Caco-2 (cell line): ENCODE data around the gene PAWR. TPM values are rescaled to one million over a fixed set of nuclear protein-coding genes. Genes with fewer than 3 reads are reported as not detected.

Source experiments
- BruUV-seq: library from RNA; stranded (reverse); fragments of 400-500 nt; replicated peaks from 2 replicates; lab custom pipeline; 2021; lab: Mats Ljungman, UMichigan
- CTCF ChIA-PET: fragments of 300-600 bp; sonication (Branson Sonifier 250); formaldehyde crosslinking; loops from one replicate; lab custom pipeline; 2022; ENCODE audit warnings: antibody characterized with exemption; lab: Charles Lee
- POLR2A ChIA-PET: fragments of 300-600 bp; sonication (Branson Sonifier 250); formaldehyde crosslinking; loops from one replicate; lab custom pipeline; 2022; ENCODE audit warnings: antibody characterized with exemption; lab: Charles Lee
- DNase-seq, 2 experiments: peaks; one replicate each; pipeline versions ENCODE4 v3.0.0 to v3.0.0-alpha.2; 2020 to 2022
- H3K27me3 ChIP-seq: replicated peaks from 2 replicates; pipeline ENCODE4 v1.6.0; 2011; ENCODE audit warnings: low read length; ENCODE audit not compliant: control insufficient read depth, insufficient read depth
- H3K36me3 ChIP-seq: 2 replicates; pipeline ENCODE4 v1.5.1; 2011; ENCODE audit warnings: low read length; ENCODE audit not compliant: control insufficient read depth, insufficient read depth
- H3K4me1 ChIP-seq: fragments of 250-450 bp; sonication (Bioruptor Pico); 2 replicates; pipeline ENCODE4 v1.5.1; 2020; ENCODE audit warnings: mild to moderate bottlenecking
- H3K4me3 ChIP-seq: 2 replicates; pipeline ENCODE4 v1.5.1; 2011; ENCODE audit warnings: low read depth, mild to moderate bottlenecking, control low read depth, low read length
- H3K9me3 ChIP-seq: fragments of 250-450 bp; sonication (Bioruptor Pico); 2 replicates; pipeline ENCODE4 v1.5.1; 2020; ENCODE audit warnings: mild to moderate bottlenecking, moderate library complexity
- H3K27ac Mint-ChIP-seq: one replicate; pipeline ENCODE4 v1.8.0; 2022; ENCODE audit warnings: mixed read lengths; ENCODE audit not compliant: unreplicated experiment
- H3K27me3 Mint-ChIP-seq: one replicate; pipeline ENCODE4 v1.8.0; 2022; ENCODE audit warnings: mixed read lengths; ENCODE audit not compliant: insufficient read depth, unreplicated experiment
- H3K36me3 Mint-ChIP-seq: one replicate; pipeline ENCODE4 v1.8.0; 2022; ENCODE audit warnings: mild to moderate bottlenecking, mixed read lengths; ENCODE audit not compliant: insufficient read depth, unreplicated experiment
- H3K4me1 Mint-ChIP-seq: one replicate; pipeline ENCODE4 v1.8.0; 2022; ENCODE audit warnings: low read depth, mixed read lengths; ENCODE audit not compliant: unreplicated experiment
- H3K4me3 Mint-ChIP-seq: one replicate; pipeline ENCODE4 v1.8.0; 2022; ENCODE audit warnings: mild to moderate bottlenecking, moderate library complexity, mixed read lengths; ENCODE audit not compliant: unreplicated experiment
- H3K9me3 Mint-ChIP-seq: one replicate; pipeline ENCODE4 v1.8.0; 2022; ENCODE audit warnings: mixed read lengths; ENCODE audit not compliant: unreplicated experiment
- intact Hi-C: fragments of 100-400 bp; cut with micrococcal nuclease; formaldehyde crosslinking; loops from one replicate; pipeline ENCODE4 v1.10.0; 2022; ENCODE audit not compliant: unreplicated experiment
- total RNA-seq: library from RNA; stranded (reverse); gene quantifications from 2 replicates; pipeline ENCODE4 v1.2.3, GENCODE V29; 2022
- TF ChIP-seq, protein P1 (sequence below), 2 experiments: fragments of 200-600 bp in 1 of 2; IDR thresholded peaks; 1 replicate in 1 of 2; 2 replicates in 1 of 2; pipeline versions ENCODE4 v1.5.1 to v1.8.0; 2011 to 2022; ENCODE audit warnings: antibody characterized with exemption in 1 of 2, control low read depth in 1 of 2, inconsistent platforms in 1 of 2, low read depth in 1 of 2, low read length in 1 of 2, mild to moderate bottlenecking in 1 of 2, moderate library complexity in 1 of 2; ENCODE audit not compliant: insufficient read depth in 1 of 2, severe bottlenecking in 1 of 2, unreplicated experiment in 1 of 2

Gene PAWR
- total RNA-seq, 1 experiment from 2014 or later = 157 TPM

DNA sequence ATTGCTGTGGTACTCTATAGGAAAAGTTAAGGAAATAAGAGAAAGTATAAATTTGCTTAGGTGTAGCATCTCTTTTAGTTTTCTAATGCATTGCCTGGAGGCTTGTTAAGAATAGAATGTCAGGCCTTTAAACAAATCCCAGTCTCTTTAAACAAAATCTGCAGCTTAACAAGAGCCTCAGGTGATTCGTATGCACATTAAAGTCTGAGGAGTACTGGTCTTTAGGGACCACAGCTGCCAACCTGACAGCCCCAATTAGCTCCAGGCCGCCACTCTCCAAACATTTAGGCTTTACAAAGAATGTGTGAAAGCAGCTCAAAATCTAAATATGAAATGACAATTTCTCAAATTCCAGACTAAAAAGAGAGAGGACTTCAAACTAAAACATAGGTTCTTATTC is 35.7 kb downstream of the PAWR start:
- TF ChIP-seq, protein P1, sequence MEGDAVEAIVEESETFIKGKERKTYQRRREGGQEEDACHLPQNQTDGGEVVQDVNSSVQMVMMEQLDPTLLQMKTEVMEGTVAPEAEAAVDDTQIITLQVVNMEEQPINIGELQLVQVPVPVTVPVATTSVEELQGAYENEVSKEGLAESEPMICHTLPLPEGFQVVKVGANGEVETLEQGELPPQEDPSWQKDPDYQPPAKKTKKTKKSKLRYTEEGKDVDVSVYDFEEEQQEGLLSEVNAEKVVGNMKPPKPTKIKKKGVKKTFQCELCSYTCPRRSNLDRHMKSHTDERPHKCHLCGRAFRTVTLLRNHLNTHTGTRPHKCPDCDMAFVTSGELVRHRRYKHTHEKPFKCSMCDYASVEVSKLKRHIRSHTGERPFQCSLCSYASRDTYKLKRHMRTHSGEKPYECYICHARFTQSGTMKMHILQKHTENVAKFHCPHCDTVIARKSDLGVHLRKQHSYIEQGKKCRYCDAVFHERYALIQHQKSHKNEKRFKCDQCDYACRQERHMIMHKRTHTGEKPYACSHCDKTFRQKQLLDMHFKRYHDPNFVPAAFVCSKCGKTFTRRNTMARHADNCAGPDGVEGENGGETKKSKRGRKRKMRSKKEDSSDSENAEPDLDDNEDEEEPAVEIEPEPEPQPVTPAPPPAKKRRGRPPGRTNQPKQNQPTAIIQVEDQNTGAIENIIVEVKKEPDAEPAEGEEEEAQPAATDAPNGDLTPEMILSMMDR (IDR thresholded peaks at IDR 0.05; ENCODE audit: insufficient read depth in 1 of 2, low read depth in 1 of 2, low read length in 1 of 2, severe bottlenecking in 1 of 2, unreplicated experiment in 1 of 2) = no peak

DNA sequence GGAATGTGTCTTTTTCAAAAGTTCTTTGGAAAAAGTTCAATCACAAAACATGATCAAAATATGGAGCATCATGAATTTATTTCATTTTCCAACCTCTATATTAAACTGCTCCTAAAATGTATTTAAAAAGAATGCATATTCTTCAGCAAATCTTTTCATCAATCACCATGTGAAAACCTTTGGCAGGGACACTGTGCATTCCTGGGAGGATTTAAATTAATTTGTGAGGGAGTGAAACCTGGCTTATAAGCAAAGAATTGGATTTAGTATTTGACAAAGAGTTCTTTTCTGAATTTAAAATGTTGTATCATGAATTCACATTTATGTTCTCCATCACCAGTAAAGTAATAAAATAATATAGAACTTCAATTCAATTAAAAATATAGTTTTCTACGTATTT is 38.2 kb downstream of the PAWR start:
- Mint-ChIP-seq H3K27ac (no peak overlapping the region), H3K36me3 (peaks cover 51% of the 10 kb centered on the region), H3K4me1 (peaks cover 16% of the 10 kb centered on the region), H3K27me3 (no peaks in the 10 kb centered on the region), H3K4me3 (no peak overlapping the region), H3K9me3 (no peaks in the 10 kb centered on the region)
- TF ChIP-seq, protein P1 (IDR thresholded peaks at IDR 0.05; ENCODE audit: insufficient read depth in 1 of 2, low read depth in 1 of 2, low read length in 1 of 2, severe bottlenecking in 1 of 2, unreplicated experiment in 1 of 2) = no peak
- DNase-seq = no peak
- H3K4me3 ChIP-seq = no peak overlapping the region
- CTCF ChIA-PET = no interaction called here
- no peaks in the 10 kb centered on the region for H3K36me3 ChIP-seq
- no TSS peak for BruUV-seq
- intact Hi-C loops = no loop called here
- peaks cover 9% of the 10 kb centered on the region; the same call in 1 of the 2 replicates for H3K4me1 ChIP-seq
- H3K27me3 ChIP-seq = no peaks in the 10 kb centered on the region
- 0 out of 2 replicates have a peak, but pooled peaks cover under 1% of the 10 kb centered on the region for H3K9me3 ChIP-seq
- POLR2A ChIA-PET = no interaction called here

More for the DNA sequence above, 35.7 kb downstream of the PAWR start:
- no peaks in the 10 kb centered on the region for H3K9me3 Mint-ChIP-seq
- no peak for DNase-seq
- no peaks in the 10 kb centered on the region for H3K27me3 ChIP-seq
- no peak overlapping the region for H3K4me3 ChIP-seq
- BruUV-seq = no TSS peak
- H3K36me3 Mint-ChIP-seq = peaks cover 50% of the 10 kb centered on the region
- no peaks in the 10 kb centered on the region for H3K27me3 Mint-ChIP-seq
- no peak overlapping the region for H3K27ac Mint-ChIP-seq
- H3K4me1 ChIP-seq = peaks cover 15% of the 10 kb centered on the region
- POLR2A ChIA-PET = no interaction called here
- H3K9me3 ChIP-seq = no peaks in the 10 kb centered on the region
- CTCF ChIA-PET = no interaction called here
- no peak overlapping the region for H3K4me3 Mint-ChIP-seq
- no peaks in the 10 kb centered on the region for H3K36me3 ChIP-seq
- intact Hi-C loops = no loop called here
- H3K4me1 Mint-ChIP-seq = peaks cover 20% of the 10 kb centered on the region

DNA sequence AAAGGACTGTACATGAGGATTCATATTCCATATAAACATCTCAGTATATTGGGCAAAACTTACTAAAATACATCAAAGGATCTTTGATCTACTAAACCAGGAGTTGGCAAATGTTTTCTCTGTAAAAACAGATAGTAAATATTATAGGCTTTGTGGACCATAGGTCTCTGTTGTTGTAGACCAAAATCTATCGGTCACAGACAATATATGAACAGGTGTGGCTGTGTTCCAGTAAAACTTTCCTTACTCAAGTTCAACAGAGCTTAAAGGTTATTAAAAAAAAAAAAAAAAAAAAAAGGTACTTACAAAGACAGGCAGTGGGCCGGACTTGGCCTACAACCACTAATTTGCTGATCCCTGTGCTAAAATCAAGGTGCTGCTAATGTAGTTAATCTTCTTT is 40.3 kb downstream of the PAWR start:
- intact Hi-C loops = loop anchor here (2.0 kb wide), 1 partner anchor 14 kb away; no protein-coding TSS in a partner anchor
- Mint-ChIP-seq H3K27me3 (no peaks in the 10 kb centered on the region), H3K4me1 (no peaks in the 10 kb centered on the region), H3K36me3 (peaks cover 31% of the 10 kb centered on the region), H3K27ac (no peak overlapping the region), H3K9me3 (no peaks in the 10 kb centered on the region), H3K4me3 (no peak overlapping the region)
- Histone ChIP-seq H3K36me3 (no peaks in the 10 kb centered on the region), H3K4me3 (no peak overlapping the region), H3K9me3 (0 out of 2 replicates have a peak, but pooled peaks cover 3% of the 10 kb centered on the region), H3K4me1 (peaks cover 14% of the 10 kb centered on the region), H3K27me3 (no peaks in the 10 kb centered on the region)
- TF ChIP-seq, protein P1 (IDR thresholded peaks at IDR 0.05; ENCODE audit: insufficient read depth in 1 of 2, low read depth in 1 of 2, low read length in 1 of 2, severe bottlenecking in 1 of 2, unreplicated experiment in 1 of 2) = no peak
- ChIA-PET POLR2A (interaction anchor here (0.6 kb wide), 1 partner anchor 21 kb away, joined by 3 read pairs; no protein-coding TSS in a partner anchor), CTCF (no interaction called here)
- DNase-seq = no peak
- BruUV-seq = no TSS peak
